ENCODE measurements around the gene MEG3.

DNA sequence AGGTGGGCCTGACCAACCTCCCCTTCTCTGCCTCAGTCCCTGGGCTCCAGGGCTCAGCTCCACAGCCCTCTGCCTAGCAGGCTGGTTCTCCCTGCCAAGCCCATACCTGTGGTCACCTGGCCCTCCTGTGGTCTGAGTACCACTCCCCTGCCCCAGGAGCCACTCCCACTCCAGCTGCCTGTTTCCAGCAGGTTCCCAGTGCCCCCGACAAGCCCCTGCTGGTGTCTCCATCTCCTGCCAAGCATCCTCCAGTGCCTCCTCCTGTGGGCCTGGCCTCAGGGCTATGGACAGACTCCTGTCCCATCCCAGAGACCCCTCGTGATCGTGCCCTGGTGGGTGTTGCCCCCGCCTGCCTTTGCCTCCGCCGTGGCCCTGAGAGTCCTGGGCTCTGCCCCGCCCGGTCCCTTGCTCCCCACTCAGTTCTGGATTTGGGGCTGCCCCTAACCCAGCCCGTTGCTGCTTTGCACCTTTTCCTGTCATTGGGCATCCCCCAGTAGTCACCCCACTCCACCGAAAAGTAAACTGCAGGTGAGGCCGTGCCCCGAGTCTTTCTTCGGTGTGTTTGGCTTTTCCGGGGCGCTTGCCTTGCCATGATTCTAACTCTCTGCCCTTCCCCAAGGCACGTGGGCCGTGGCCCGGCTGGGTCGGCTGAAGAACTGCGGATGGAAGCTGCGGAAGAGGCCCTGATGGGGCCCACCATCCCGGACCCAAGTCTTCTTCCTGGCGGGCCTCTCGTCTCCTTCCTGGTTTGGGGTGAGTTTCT lies 9.8 kb downstream of the MEG3 start:
- TF ChIP-seq EZH2 (IDR thresholded peaks at IDR 0.05) = no peak
- TF ChIP-seq POLR2AphosphoS5 (IDR thresholded peaks at IDR 0.05; ENCODE audit: borderline replicate concordance, low read depth, low read length) = no peak
- TF ChIP-seq FOXP2 (optimal IDR thresholded peaks at IDR 0.05; ENCODE audit: control extremely low read depth, extremely low read length, insufficient read depth) = no peak

Data from SK-N-MC (cell line).